Measurements from ENCODE around the gene CRYL1. TPM values are rescaled to one million over a fixed set of nuclear protein-coding genes. Genes with fewer than 3 reads are reported as not detected.

Gene CRYL1
- total and polyA plus RNA-seq, 2 of the 8 experiments (the other 6 are each of a cell fraction or from before 2014, with no cell fraction given): 1.9 to 6.4 TPM

GRCh38 chr13:20366056-20366455 is 159.6 kb downstream of the CRYL1 start:
- Histone ChIP-seq H3K18ac (ENCODE audit: extremely low read depth, low read length) (no peak overlapping the region), H3K9me3 (ENCODE audit: insufficient read depth in 2 of 2, low read depth in 1 of 2, low read length in 1 of 2) (no peaks in the 10 kb centered on the region), H4K5ac (ENCODE audit: insufficient read length, low read depth, low read length) (no peak overlapping the region), H3K56ac (replicated peaks; ENCODE audit: insufficient read length, low read depth, low read length) (no peak overlapping the region), H3K4me2 (ENCODE audit: insufficient read depth in 1 of 2, low read depth in 2 of 2, low read length in 2 of 2) (no peak overlapping the region), H3K14ac (ENCODE audit: insufficient read length) (no peak overlapping the region), H3K36me3 (ENCODE audit: control insufficient read depth in 2 of 4, insufficient read depth in 4 of 4, low read length in 3 of 4) (no peaks in the 10 kb centered on the region), H3K79me2 (ENCODE audit: control insufficient read depth in 1 of 2, insufficient read depth in 2 of 2, low read length in 2 of 2) (no peaks in the 10 kb centered on the region), H2AFZ (ENCODE audit: low read length) (no peak overlapping the region), H3K23me2 (ENCODE audit: low read depth, low read length) (no peaks in the 10 kb centered on the region), H2BK20ac (ENCODE audit: low read length) (no peak overlapping the region), H3K79me1 (ENCODE audit: low read depth, low read length) (no peaks in the 10 kb centered on the region), H3K4me3 (ENCODE audit: extremely low read depth in 1 of 4, insufficient read depth in 2 of 4, low read depth in 3 of 4, low read length in 4 of 4) (no peak overlapping the region), H4K20me1 (replicated peaks in 1 of 2; ENCODE audit: control insufficient read depth in 1 of 2, insufficient read depth in 2 of 2, low read length in 2 of 2) (peaks cover 2 to 5% of the 10 kb centered on the region in 2 experiments), H3K27me3 (replicated peaks in 1 of 4; ENCODE audit: control insufficient read depth in 3 of 4, extremely low read depth in 1 of 4, insufficient read depth in 3 of 4, low read length in 3 of 4) (peaks cover 31 to 45% (median 42%) of the 10 kb centered on the region in 4 experiments), H2BK12ac (ENCODE audit: low read depth, low read length) (no peak overlapping the region), H2BK5ac (ENCODE audit: low read depth, low read length) (no peak overlapping the region), H4K91ac (replicated peaks; ENCODE audit: insufficient read length, low read length) (no peak overlapping the region), H3K27ac (ENCODE audit: low read depth, low read length) (no peak overlapping the region), H2BK15ac (ENCODE audit: low read length) (no peak overlapping the region), H3K4me1 (replicated peaks in 1 of 4; ENCODE audit: control insufficient read depth in 3 of 4, insufficient read depth in 4 of 4, low read length in 3 of 4) (peaks cover 0 to 2% (median 0%) of the 10 kb centered on the region in 4 experiments; a peak in 3 of 7 replicates), H3K9ac (replicated peaks in 1 of 4; ENCODE audit: extremely low read depth in 1 of 4, low read depth in 3 of 4, low read length in 3 of 4) (no peak overlapping the region), H3K23ac (ENCODE audit: insufficient read length) (no peak overlapping the region), H4K8ac (ENCODE audit: extremely low read depth, insufficient read depth, low read length) (no peak overlapping the region), H3K4ac (replicated peaks; ENCODE audit: insufficient read length, low read depth, low read length) (no peak overlapping the region), H2AK5ac (ENCODE audit: low read depth, low read length) (no peak overlapping the region), H2BK120ac (replicated peaks; ENCODE audit: low read depth, low read length) (no peak overlapping the region)
- POLR2A ChIA-PET (ENCODE audit: partially characterized antibody): no interaction called here
- DNase-seq (ENCODE audit: low read depth in 1 of 2, low spot score in 2 of 2): no peak
- CTCF ChIA-PET (ENCODE audit: partially characterized antibody): no interaction called here
- no peak for FAIRE-seq
- 85% methylated on average over 8 of the region's 8 CpGs; no CpG with 5 or more reads in 1 of the 2 experiments for WGBS, 2 experiments (ENCODE audit: extremely low coverage in 1 of 2, insufficient coverage in 1 of 2, insufficient read length in 1 of 2, insufficient replicate concordance in 2 of 2, low coverage in 1 of 2, low lambda C conversion rate in 2 of 2, missing lambda C conversion rate in 1 of 2)
- no peak for TF ChIP-seq GABPA (IDR thresholded peaks at IDR 0.05; ENCODE audit: borderline replicate concordance, insufficient read depth, low read length)
- no peak for TF ChIP-seq SP1 (IDR thresholded peaks at IDR 0.05; ENCODE audit: low read depth, low read length)
- no peak for TF ChIP-seq PHF8 (conservative IDR thresholded peaks at IDR 0.05; ENCODE audit: low read depth, low read length)
- TF ChIP-seq SIN3A (conservative IDR thresholded peaks at IDR 0.05 in 1 of 2, IDR thresholded peaks at IDR 0.05 in 1 of 2; ENCODE audit: low read depth in 1 of 2, low read length in 2 of 2): no peak
- no peak for TF ChIP-seq SAP30 (IDR thresholded peaks at IDR 0.05; ENCODE audit: insufficient read depth, insufficient replicate concordance, low read length)
- TF ChIP-seq TBP (IDR thresholded peaks at IDR 0.05; ENCODE audit: low read depth, low read length): no peak
- TF ChIP-seq CHD2 (IDR thresholded peaks at IDR 0.05; ENCODE audit: low read length): no peak
- no peak for TF ChIP-seq MAFK (IDR thresholded peaks at IDR 0.05; ENCODE audit: low read depth, low read length)
- no peak for TF ChIP-seq RNF2 (IDR thresholded peaks at IDR 0.05; ENCODE audit: borderline replicate concordance, low read depth, low read length, missing control alignments, poor library complexity, severe bottlenecking)
- no peak for TF ChIP-seq TAF7 (optimal IDR thresholded peaks at IDR 0.05; ENCODE audit: borderline replicate concordance, low read depth, low read length)
- no peak for TF ChIP-seq CHD1 (IDR thresholded peaks at IDR 0.05; ENCODE audit: low read depth, low read length)
- TF ChIP-seq JUN (IDR thresholded peaks at IDR 0.05; ENCODE audit: low read depth, low read length): no peak
- TF ChIP-seq, protein P1, sequence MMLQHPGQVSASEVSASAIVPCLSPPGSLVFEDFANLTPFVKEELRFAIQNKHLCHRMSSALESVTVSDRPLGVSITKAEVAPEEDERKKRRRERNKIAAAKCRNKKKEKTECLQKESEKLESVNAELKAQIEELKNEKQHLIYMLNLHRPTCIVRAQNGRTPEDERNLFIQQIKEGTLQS (IDR thresholded peaks at IDR 0.05; ENCODE audit: insufficient read depth, low read depth, low read length): no peak
- no peak for TF ChIP-seq BRCA1 (IDR thresholded peaks at IDR 0.05; ENCODE audit: low read depth, low read length)
